SK-N-SH (cell line): ENCODE data around the gene LPP. TPM values are rescaled to one million over a fixed set of nuclear protein-coding genes. Genes with fewer than 3 reads are reported as not detected.

ENCODE experiments used
- CTCF ChIA-PET: fragments of 300-600, 350-600 bp; formaldehyde crosslinking; extraction: SDS; loops from one replicate; lab custom pipeline; 2021; lab: Yijun Ruan, JAX
- POLR2A ChIA-PET: fragments of 350-600 bp; sonication (Branson Sonifier 250); formaldehyde crosslinking; extraction: SDS; loops from one replicate; lab custom pipeline; 2020; ENCODE audit warnings: antibody characterized with exemption, inconsistent platforms; lab: Yijun Ruan, JAX
- DNase-seq: peaks from one replicate; pipeline ENCODE4 v3.0.0; 2012
- H2AFZ ChIP-seq: fragments of 200-600 bp; sonication (generic); 2 replicates; pipeline ENCODE4 v1.8.1; 2016; ENCODE audit warnings: antibody characterized with exemption, mild to moderate bottlenecking, low read depth
- H3F3A ChIP-seq: fragments of 200-600 bp; sonication (generic); replicated peaks from 2 replicates; pipeline ENCODE3; 2016; ENCODE audit warnings: antibody characterized with exemption, mild to moderate bottlenecking; ENCODE audit not compliant: insufficient read depth
- H3K27ac ChIP-seq, 2 experiments: fragments of 200-500 bp in 1 of 2; fragments of 200-600 bp in 1 of 2; sonication (Bioruptor generic) in 1 of 2; sonication (generic), shearing (Covaris generic) in 1 of 2; 2 replicates each; pipeline versions ENCODE4 v1.5.1 to v1.6.1; 2014 to 2016; ENCODE audit warnings: low read depth in 2 of 2, inconsistent platforms in 1 of 2, low read length in 1 of 2, mild to moderate bottlenecking in 1 of 2, mixed read lengths in 1 of 2
- H3K27me3 ChIP-seq: fragments of 200-600 bp; sonication (generic), shearing (Covaris generic); 2 replicates; pipeline ENCODE4 v1.6.1; 2016; ENCODE audit warnings: mixed run types; ENCODE audit not compliant: insufficient read depth
- H3K36me3 ChIP-seq, 2 experiments: fragments of 200-500 bp in 1 of 2; fragments of 200-600 bp in 1 of 2; sonication (Bioruptor generic) in 1 of 2; sonication (generic) in 1 of 2; replicated peaks in 1 of 2; 2 replicates each; pipeline versions ENCODE3 to v1.5.1; 2014 to 2016; ENCODE audit warnings: low read length in 1 of 2, mild to moderate bottlenecking in 1 of 2; ENCODE audit not compliant: insufficient read depth in 2 of 2, control insufficient read depth in 1 of 2
- H3K4me1 ChIP-seq, 2 experiments: fragments of 200-500 bp in 1 of 2; fragments of 200-600 bp in 1 of 2; sonication (Bioruptor generic) in 1 of 2; sonication (generic), shearing (Covaris generic) in 1 of 2; 2 replicates each; pipeline versions ENCODE4 v1.5.1 to v1.6.1; 2014 to 2016; ENCODE audit warnings: low read depth in 1 of 2, low read length in 1 of 2, mixed run types in 1 of 2; ENCODE audit not compliant: insufficient read depth in 2 of 2, control insufficient read depth in 1 of 2
- H3K4me2 ChIP-seq: fragments of 200-600 bp; sonication (generic), shearing (Covaris generic); 2 replicates; pipeline ENCODE4 v1.6.1; 2017; ENCODE audit warnings: mixed run types
- H3K4me3 ChIP-seq, 2 experiments: fragments of 200-500 bp in 1 of 2; fragments of 200-600 bp in 1 of 2; sonication (Bioruptor generic) in 1 of 2; sonication (generic), shearing (Covaris generic) in 1 of 2; 2 replicates each; pipeline versions ENCODE4 v1.5.1 to v1.8.1; 2014 to 2016; ENCODE audit warnings: low read depth in 2 of 2, inconsistent platforms in 1 of 2, low read length in 1 of 2, mild to moderate bottlenecking in 1 of 2, mixed read lengths in 1 of 2, moderate library complexity in 1 of 2
- H3K79me2 ChIP-seq: fragments of 200-600 bp; sonication (generic); 2 replicates; pipeline ENCODE4 v1.8.1; 2017; ENCODE audit warnings: mild to moderate bottlenecking; ENCODE audit not compliant: insufficient read depth
- H3K9ac ChIP-seq: fragments of 200-600 bp; sonication (generic); 2 replicates; pipeline ENCODE4 v1.6.1; 2017; ENCODE audit warnings: mixed run types
- H3K9me2 ChIP-seq: fragments of 200-600 bp; sonication (generic); 2 replicates; pipeline ENCODE4 v1.6.1; 2017; ENCODE audit warnings: mixed run types
- H3K9me3 ChIP-seq: fragments of 200-600 bp; sonication (generic); 2 replicates; pipeline ENCODE4 v1.6.1; 2017; ENCODE audit warnings: mixed run types, mild to moderate bottlenecking, moderate library complexity
- H4K20me1 ChIP-seq: fragments of 200-600 bp; sonication (generic); 2 replicates; pipeline ENCODE4 v1.6.1; 2017; ENCODE audit warnings: mild to moderate bottlenecking, mixed run types; ENCODE audit not compliant: insufficient read depth
- ELF1 ChIP-seq: IDR thresholded peaks from 2 replicates; pipeline ENCODE4 v1.4.0; 2012
- EZH2phosphoT487 ChIP-seq: fragments of 200-600 bp; sonication (generic); IDR thresholded peaks from 2 replicates; pipeline ENCODE4 v1.6.1; 2017; ENCODE audit warnings: low read depth, mixed run types, mild to moderate bottlenecking, antibody characterized with exemption, moderate library complexity, borderline replicate concordance
- FOSL2 ChIP-seq: IDR thresholded peaks from 2 replicates; pipeline ENCODE4 v1.4.0; 2012; ENCODE audit warnings: low read depth, mild to moderate bottlenecking, moderate library complexity, borderline replicate concordance
- GABPA ChIP-seq: IDR thresholded peaks from 2 replicates; pipeline ENCODE4 v1.4.0; 2012; ENCODE audit warnings: low read depth, mild to moderate bottlenecking
- JUND ChIP-seq: IDR thresholded peaks from 2 replicates; pipeline ENCODE4 v1.4.0; 2012
- MEF2A ChIP-seq: IDR thresholded peaks from 2 replicates; pipeline ENCODE4 v1.4.0; 2012; ENCODE audit warnings: low read depth, borderline replicate concordance
- NFIC ChIP-seq: IDR thresholded peaks from 2 replicates; pipeline ENCODE4 v1.4.0; 2012; ENCODE audit warnings: borderline replicate concordance
- RAD21 ChIP-seq: IDR thresholded peaks from 2 replicates; pipeline ENCODE4 v1.6.1; 2012; ENCODE audit warnings: mild to moderate bottlenecking, low read length
- RCOR1 ChIP-seq: fragments of 150-350 bp; IDR thresholded peaks from 2 replicates; pipeline ENCODE4 v1.6.1; 2017; ENCODE audit warnings: antibody characterized with exemption, low read length
- RXRA ChIP-seq: IDR thresholded peaks from 2 replicates; pipeline ENCODE4 v1.4.0; 2012; ENCODE audit warnings: low read depth, mild to moderate bottlenecking, borderline replicate concordance
- TAF1 ChIP-seq: IDR thresholded peaks from 2 replicates; pipeline ENCODE4 v1.6.1; 2012; ENCODE audit warnings: low read depth, mild to moderate bottlenecking, low read length, moderate library complexity, borderline replicate concordance
- TCF12 ChIP-seq: IDR thresholded peaks from 2 replicates; pipeline ENCODE4 v1.4.0; 2012
- USF2 ChIP-seq: fragments of 150-350 bp; IDR thresholded peaks from 2 replicates; pipeline ENCODE4 v1.6.1; 2017; ENCODE audit warnings: antibody characterized with exemption, low read length, low read depth, borderline replicate concordance
- WGBS: methylation state at CpG from one replicate; pipeline ENCODE4 v1.1.6; 2017; ENCODE audit warnings: low lambda C conversion rate; 5-methylcytosine and 5-hydroxymethylcytosine counted together
- polyA plus RNA-seq, 3 experiments: library from polyadenylated mRNA; depleted of rRNA; stranded (reverse); fragments of >200 nt; gene quantifications; 2 replicates each; pipeline ENCODE4 v1.2.3, GENCODE V29; 2012
- TF ChIP-seq, protein P1 (sequence below): IDR thresholded peaks from 2 replicates; pipeline ENCODE4 v1.4.0; 2012; ENCODE audit warnings: low read depth

The LPP gene
- polyA plus RNA-seq, 1 of the 3 experiments (the other 2 are of a cell fraction) = 6.6 TPM

DNA sequence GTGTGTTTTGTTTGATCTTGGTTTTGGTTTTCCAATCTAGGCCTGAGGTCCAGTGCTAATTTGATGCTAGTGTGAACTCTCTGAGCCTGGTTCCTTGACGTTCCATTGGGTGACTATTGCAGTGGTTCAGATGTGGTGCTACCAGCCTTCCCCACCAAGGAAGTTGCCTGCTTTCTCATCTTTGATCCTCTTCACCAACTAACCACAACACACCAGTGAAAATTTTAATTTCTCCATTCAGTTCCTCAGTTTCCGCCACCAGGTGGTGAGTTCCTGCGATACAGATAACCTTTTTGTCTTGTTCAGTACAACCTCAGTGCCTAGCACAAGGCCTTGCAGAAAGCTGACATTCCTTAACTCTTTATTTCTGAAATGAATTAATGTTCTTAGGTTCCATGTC is 680.4 kb downstream of the LPP start:
- H3K27ac ChIP-seq = no peak overlapping the region
- H3K27me3 ChIP-seq = no peaks in the 10 kb centered on the region
- peaks cover 18% of the 10 kb centered on the region for H3F3A ChIP-seq
- POLR2A ChIA-PET = no interaction called here
- no peak overlapping the region for H3K4me2 ChIP-seq
- H3K79me2 ChIP-seq = no peaks in the 10 kb centered on the region
- no peaks in the 10 kb centered on the region for H3K9me3 ChIP-seq
- WGBS = 91% methylated on average over 3 of the region's 3 CpGs
- no peak for DNase-seq
- H3K9me2 ChIP-seq = no peaks in the 10 kb centered on the region
- H3K4me1 ChIP-seq = peaks cover 0 to 9% of the 10 kb centered on the region in 2 experiments; a peak in 2 of 4 replicates
- H3K9ac ChIP-seq = no peak overlapping the region
- H2AFZ ChIP-seq = no peak overlapping the region
- CTCF ChIA-PET = interaction anchor here (1.0 kb wide), 1 partner anchor 1094 kb away, joined by 5 read pairs; no protein-coding TSS in a partner anchor
- H3K36me3 ChIP-seq = peaks cover 0 to 5% of the 10 kb centered on the region in 2 experiments
- H4K20me1 ChIP-seq = no peaks in the 10 kb centered on the region
- no peak overlapping the region for H3K4me3 ChIP-seq
- TF ChIP-seq EZH2phosphoT487 (no peak), TCF12 (no peak), RCOR1 (no peak), RXRA (no peak), RAD21 (no peak)
- TF ChIP-seq, all 33 proteins: peak for 0

DNA sequence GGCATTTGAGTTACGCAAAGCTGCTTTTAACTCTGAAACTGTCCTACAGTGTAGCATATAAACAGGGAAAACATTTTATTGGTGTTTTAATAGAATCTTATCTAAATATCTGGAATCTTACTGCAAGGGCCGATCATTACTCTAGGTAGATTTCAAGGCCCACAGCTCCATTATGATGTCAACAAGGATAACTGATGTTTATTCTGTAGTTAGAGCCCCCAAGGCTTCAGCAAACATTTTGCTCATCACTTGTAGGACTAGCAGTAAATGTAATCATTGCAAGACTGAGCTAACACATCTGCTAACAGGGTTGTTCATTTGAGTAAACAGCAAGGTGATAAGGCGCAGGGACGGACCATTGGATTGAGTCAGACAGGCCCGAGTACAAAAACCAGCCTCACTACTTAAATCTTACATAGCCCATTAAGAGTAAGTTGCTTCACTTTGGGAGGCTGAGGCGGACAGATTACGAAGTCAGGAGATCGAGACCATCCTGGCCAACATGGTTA is 685.3 kb downstream of the LPP start:
- H3K4me3 ChIP-seq = no peak overlapping the region
- ChIA-PET CTCF (interaction anchor here (0.6 to 1.1 kb wide), 2 partner anchors 18 to 115 kb away, joined by 3 to 4 read pairs; no protein-coding TSS in a partner anchor), POLR2A (no interaction called here)
- WGBS = 71% methylated on average over 8 of the region's 8 CpGs
- no peaks in the 10 kb centered on the region for H3K9me3 ChIP-seq
- no peaks in the 10 kb centered on the region for H3K27me3 ChIP-seq
- H3K79me2 ChIP-seq = no peaks in the 10 kb centered on the region
- no peaks in the 10 kb centered on the region for H4K20me1 ChIP-seq
- H3K36me3 ChIP-seq = peaks cover 0 to 5% of the 10 kb centered on the region in 2 experiments
- DNase-seq = no peak
- H3K9ac ChIP-seq = no peak overlapping the region
- no peak overlapping the region for H2AFZ ChIP-seq
- peaks cover 3% of the 10 kb centered on the region for H3F3A ChIP-seq
- TF ChIP-seq MEF2A (no peak), USF2 (no peak)
- H3K9me2 ChIP-seq = no peaks in the 10 kb centered on the region
- H3K27ac ChIP-seq = no peak overlapping the region
- H3K4me2 ChIP-seq = no peak overlapping the region
- H3K4me1 ChIP-seq = no peaks in the 10 kb centered on the region

- ChIA-PET POLR2A (no interaction called here), CTCF (no interaction called here)
- H4K20me1 ChIP-seq = no peaks in the 10 kb centered on the region
Observed at GRCh38 chr3:188840290-188840689, 686.3 kb downstream of the LPP start.

More at GRCh38 chr3:188840290-188840689, 686.3 kb downstream of the LPP start:
- H3K9me3 ChIP-seq = no peaks in the 10 kb centered on the region
- H3K27ac ChIP-seq = no peak overlapping the region
- 19% methylated on average over 1 of the region's 1 CpG for WGBS
- no peak overlapping the region for H3K4me2 ChIP-seq
- peaks cover 3% of the 10 kb centered on the region for H3F3A ChIP-seq
- H3K9ac ChIP-seq = no peak overlapping the region
- H3K9me2 ChIP-seq = no peaks in the 10 kb centered on the region
- H3K79me2 ChIP-seq = no peaks in the 10 kb centered on the region
- H3K4me1 ChIP-seq = no peaks in the 10 kb centered on the region
- H3K36me3 ChIP-seq = peaks cover 0 to 5% of the 10 kb centered on the region in 2 experiments
- DNase-seq = no peak
- H3K27me3 ChIP-seq = no peaks in the 10 kb centered on the region
- TF ChIP-seq TAF1 (no peak), FOSL2 (no peak), JUND (no peak), GABPA (no peak), ELF1 (no peak), NFIC (no peak)
- TF ChIP-seq, protein P1, sequence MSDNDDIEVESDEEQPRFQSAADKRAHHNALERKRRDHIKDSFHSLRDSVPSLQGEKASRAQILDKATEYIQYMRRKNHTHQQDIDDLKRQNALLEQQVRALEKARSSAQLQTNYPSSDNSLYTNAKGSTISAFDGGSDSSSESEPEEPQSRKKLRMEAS = no peak
- no peak overlapping the region for H2AFZ ChIP-seq
- no peak overlapping the region for H3K4me3 ChIP-seq
